ENCODE measurements around the gene KDM1A.
"Not testable (repeated sequence)": the region's sequence is repeated elsewhere in the genome, so short reads cannot be mapped to it uniquely, and the experiment has no call there.

The KDM1A gene

DNA sequence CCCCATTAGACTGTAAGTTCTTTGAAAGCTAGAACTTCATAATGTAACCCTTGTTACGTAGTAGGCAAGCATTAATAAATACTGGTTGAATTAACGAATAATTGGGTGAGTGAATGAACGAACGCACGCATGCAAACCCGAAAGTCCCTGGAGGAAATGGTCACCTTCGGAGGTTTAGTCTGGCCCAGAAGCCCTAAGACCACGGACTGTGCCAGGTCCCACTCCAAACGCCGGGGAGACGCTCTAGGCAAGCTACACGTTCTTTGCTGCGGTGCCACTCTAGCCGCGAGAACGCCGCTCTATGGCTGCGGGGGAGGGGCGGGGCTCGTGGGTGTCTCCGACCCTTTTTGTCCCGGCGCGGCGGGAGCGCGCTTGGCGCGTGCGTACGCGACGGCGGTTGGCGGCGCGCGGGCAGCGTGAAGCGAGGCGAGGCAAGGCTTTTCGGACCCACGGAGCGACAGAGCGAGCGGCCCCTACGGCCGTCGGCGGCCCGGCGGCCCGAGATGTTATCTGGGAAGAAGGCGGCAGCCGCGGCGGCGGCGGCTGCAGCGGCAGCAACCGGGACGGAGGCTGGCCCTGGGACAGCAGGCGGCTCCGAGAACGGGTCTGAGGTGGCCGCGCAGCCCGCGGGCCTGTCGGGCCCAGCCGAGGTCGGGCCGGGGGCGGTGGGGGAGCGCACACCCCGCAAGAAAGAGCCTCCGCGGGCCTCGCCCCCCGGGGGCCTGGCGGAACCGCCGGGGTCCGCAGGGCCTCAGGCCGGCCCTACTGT lies at the start of gene KDM1A:
Gene KDM1A, plus strand, starts transcription at position 375 of the 769 bp plus-strand sequence. Its CDS starts 129 bp downstream, at position 504.
- peak; percentile 96 to 99 (median 98) for DNase-seq
- intact Hi-C loops (cut with DNase I), result no loop called here

DNA sequence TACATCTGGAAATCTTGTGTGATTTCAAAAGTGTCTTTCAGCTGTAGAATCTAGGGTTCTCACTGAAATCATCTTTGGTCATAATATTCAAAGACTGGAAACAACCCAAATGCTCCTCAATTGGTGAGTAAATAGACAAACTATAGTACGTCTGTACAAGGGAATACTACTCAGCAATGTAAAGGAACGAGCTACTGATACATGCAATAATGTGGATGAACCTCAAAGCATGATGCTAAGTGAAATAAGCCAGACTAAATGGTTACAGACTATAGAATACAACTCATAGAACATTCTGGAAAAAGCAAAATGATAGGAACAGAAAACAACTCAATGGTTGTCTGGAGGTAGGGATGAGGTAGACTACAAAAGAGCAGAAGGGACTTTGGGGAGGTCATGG lies 49.2 kb upstream of the KDM1A start:
- intact Hi-C loops (cut with DNase I), result loop anchor here (10.0 kb wide), 1 partner anchor 215 kb away; no protein-coding TSS in a partner anchor
- DNase-seq, result no peak

DNA sequence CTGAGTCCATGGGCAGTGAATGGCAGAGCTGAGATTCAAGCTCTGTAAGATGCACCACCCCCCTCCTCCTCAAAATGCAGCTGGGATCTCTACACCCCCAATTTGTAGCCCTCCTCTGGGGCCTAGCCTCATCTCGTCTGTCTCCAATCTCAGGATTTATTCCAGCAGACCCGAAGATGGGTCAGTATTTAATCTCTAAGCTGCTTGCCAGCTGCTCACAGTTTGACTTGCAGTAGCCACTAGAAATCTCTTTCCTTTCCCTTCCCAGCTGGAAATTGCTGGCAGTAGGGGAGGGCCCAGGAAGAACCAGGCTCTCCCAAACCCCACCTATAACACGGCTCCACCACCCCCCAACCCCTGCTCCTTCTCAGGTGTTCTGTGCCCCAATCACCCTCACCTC lies 48.1 kb upstream of the KDM1A start:
- intact Hi-C loops (cut with DNase I), result loop anchor here (10.0 kb wide), 1 partner anchor 214 kb away; no protein-coding TSS in a partner anchor
- peak in 1 of 42 donors; percentile 6 for DNase-seq

DNA sequence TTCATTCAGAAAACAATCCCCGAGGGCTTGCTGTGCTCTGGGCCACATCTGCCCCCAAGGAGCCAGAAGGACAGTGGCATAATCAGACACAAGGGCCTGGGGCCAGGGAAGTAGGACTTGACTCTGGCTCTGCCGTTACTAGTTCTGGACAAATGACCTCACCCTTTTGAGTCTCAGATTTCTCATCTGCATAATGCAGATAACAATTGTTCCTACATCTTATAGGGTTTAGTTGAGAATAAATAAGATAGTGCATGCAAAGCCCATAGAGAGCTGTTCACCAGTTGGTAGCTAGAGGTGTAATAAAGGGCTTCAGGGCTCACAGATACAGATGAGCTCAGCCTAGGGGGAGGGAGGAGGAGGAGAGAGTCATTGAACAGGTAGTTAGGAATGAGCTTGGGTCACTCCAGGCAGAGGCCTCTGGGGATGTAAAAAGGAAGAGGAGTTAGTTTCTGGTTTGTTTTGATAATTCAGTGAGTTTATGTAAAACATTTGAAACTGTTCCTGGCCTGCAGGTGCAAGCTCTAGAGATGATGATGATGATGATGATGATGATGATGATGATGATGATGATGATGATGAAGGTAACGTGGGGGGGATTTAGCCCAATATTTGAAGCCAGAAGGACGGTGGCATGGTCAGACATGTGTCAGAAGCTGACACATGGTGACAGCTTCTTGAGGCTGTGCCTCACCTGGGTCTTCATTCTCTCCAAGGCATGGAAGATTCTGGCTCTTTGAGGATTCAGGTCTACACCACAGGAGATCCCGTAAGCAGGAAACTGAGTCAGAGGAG lies 47.5 kb upstream of the KDM1A start:
- intact Hi-C loops (cut with DNase I), result loop anchor here (10.0 kb wide), 1 partner anchor 213 kb away; no protein-coding TSS in a partner anchor
- no peak for DNase-seq

DNA sequence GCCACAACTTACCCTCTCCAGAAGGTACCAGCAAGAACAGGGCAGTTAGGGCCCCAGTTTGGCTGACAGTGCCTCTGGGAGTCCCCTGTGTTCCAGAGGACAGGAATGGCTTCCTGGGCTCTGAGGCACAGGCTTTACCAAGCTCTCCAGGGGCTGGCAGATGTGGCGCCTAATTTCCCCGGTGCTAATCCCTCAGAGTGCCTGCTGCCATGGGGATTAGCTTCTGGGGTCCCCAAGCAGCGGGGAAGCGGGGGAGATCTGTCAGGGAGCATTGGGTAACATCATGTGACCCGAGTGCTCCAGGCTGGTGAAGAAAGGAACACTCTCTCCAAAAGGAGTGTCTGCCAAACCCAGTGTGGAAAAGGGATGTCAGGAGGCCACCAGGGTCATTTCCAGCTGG lies 46.5 kb upstream of the KDM1A start, which contains the start of gene LACTBL1:
Gene LACTBL1, minus strand, starts transcription at position 107 of the 400 bp plus-strand sequence. CDS start 550 bp downstream, outside the sequence.
- intact Hi-C loops (cut with DNase I), result loop anchor here (10.0 kb wide), 1 partner anchor 212 kb away; no protein-coding TSS in a partner anchor
- DNase-seq, result no peak

DNA sequence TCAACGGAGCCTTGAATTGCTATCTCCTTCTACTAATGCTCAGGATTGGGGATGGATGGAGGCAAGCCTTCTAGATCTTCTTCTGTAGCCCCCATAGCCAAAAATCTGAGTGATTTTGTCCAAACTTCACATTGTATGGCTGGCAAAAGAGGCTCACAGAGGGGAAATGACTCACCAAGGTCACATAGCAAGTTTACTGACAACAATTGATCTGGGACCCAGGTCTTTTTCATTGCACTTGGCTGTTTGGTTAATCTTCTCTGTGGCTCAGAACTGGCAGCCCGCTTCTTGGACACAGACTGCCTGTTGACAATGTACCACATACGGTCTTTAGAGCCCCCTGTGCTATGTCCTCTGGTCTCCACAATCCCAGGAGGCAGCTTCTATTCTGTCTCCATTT lies 43.6 kb upstream of the KDM1A start:
- intact Hi-C loops (cut with DNase I), result loop anchor here (10.0 kb wide), 1 partner anchor 209 kb away; no protein-coding TSS in a partner anchor
- DNase-seq, result no peak

DNA sequence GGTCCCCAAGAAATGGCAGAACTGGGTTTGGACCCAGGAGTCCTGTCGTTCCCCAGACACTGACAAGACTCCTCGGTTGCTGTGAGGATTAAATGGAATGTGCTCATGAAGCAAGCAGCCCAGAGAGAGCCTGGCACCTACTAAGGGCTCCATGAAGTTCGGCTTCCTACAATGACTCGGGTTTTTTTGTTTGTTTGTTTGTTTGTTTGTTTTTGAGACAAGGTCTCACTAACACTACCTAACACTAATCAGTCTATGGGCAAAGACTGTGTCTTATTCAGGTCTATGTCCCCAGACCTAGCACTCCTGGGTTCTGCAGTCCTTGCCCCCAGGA lies 43.2 kb upstream of the KDM1A start:
- no peak for DNase-seq
- intact Hi-C loops (cut with DNase I), result loop anchor here (10.0 kb wide), 1 partner anchor 209 kb away; no protein-coding TSS in a partner anchor

DNA sequence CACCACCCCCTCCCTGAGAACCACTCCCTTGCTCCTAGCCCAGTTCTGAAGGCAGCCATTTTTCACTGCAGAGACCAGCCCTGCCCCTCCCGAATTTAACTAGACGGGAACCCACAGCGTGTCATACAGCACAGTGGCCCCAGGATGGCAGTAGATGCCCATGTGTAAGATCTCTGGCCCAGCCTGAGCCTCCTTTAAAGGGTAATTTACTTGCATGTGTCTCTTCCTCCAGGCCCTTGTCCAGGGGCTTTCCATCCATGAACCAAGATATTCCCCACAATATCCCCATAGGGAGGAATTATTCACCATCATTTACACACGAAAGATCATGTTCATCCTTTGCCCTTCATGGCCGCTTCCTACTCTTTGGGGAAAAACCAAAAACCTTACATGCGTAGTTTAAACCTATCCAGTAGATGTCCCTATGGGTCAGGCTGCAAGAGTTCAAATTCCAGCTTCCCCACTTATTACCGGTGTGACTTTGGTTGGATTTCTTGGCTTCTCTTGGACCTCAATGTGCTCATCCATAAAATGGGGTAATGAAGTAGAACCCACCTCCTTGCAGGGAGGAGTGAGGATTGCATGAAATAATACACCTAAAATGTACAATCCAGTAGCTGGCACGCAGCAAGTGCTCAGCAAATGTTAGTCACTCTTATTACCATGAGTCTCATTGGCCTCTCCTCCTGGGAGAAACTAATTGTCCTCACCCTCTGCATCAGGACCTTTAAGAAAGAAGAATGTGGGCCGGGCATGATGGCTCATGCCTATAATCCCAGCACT lies 42.6 kb upstream of the KDM1A start:
- intact Hi-C loops (cut with DNase I), result loop anchor here (10.0 kb wide), 1 partner anchor 208 kb away; no protein-coding TSS in a partner anchor

DNA sequence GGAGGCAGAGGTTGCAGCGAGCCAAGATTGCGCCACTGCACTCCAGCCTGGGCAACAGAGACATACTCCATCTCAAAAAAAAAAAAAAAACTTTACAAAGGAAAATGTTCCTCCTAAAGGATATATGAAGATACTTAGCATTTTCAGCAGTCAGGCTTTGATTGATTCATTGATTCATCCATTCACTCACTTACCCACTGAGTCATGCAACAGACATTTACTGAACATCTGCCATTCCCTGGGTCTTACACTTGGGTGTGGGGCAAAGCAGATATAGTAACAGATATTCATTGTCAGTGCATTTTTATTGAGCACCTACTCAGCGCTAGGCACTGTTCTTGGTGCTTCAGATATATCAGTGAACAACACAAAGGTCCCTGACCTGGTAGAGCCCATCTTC lies 41.0 kb upstream of the KDM1A start:
- DNase-seq, result no peak
- intact Hi-C loops (cut with DNase I), result loop anchor here (10.0 kb wide), 1 partner anchor 207 kb away; no protein-coding TSS in a partner anchor

More for the DNA sequence above, 42.6 kb upstream of the KDM1A start:
- DNase-seq, result peak; percentile 43 to 85 (median 70)

DNA sequence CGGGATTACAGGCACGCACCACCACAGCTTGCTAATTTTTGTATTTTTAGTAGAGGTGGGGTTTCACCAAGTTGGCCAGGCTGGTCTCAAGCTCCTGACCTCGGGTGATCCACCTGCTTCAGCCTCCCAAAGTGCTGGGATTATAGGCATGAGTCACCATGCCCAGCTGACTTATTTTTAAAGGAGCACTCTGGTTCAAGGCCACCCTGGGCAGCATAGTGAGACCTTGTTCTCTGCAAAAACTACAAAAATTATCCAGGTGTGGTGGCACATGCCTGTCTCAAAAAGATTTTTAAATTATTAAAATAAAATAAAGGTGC lies 38.8 kb upstream of the KDM1A start:
- DNase-seq; intact Hi-C loops (cut with DNase I): not testable (repeated sequence)

DNA sequence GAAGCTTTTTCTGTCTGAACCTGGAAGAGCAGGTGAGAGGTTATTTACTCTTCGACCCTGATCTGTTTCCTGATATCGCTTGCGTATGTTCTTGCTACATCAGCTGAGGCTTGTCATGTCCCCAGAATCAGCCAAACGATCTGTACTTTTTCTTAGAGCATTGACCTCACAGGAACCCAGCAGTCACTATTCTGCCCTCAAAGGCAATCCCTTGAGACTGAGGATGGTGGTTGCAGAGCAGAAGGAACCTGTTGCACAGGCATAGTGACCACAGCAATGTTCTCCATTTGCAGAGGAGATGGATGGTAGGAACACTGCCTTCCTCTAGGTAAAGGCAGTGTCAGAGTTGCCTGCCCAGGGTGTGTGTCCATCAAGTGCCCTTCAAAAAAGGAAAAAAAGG lies 35.3 kb upstream of the KDM1A start:
- DNase-seq, result no peak

DNA sequence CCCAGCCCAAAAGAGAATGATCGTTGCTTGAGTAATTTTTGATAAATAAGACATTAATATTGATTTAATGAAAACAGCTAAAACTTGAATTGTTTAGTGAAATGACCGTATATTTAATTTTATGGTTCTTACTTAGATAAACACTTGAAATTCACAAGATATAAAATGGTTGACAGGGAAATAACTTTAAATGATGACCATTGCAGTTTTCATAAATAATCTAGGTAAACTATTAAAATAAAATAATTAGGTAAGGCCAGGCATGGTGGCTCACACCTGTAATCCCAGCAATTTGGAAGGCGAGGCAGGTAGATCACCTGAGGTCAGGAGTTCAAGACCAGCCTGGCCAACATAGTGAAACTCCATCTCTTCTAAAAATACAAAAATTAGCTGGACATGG lies 26.9 kb upstream of the KDM1A start:
- DNase-seq; intact Hi-C loops (cut with DNase I): not testable (repeated sequence)

More for the DNA sequence above, 35.3 kb upstream of the KDM1A start:
- intact Hi-C loops (cut with DNase I), result no loop called here

DNA sequence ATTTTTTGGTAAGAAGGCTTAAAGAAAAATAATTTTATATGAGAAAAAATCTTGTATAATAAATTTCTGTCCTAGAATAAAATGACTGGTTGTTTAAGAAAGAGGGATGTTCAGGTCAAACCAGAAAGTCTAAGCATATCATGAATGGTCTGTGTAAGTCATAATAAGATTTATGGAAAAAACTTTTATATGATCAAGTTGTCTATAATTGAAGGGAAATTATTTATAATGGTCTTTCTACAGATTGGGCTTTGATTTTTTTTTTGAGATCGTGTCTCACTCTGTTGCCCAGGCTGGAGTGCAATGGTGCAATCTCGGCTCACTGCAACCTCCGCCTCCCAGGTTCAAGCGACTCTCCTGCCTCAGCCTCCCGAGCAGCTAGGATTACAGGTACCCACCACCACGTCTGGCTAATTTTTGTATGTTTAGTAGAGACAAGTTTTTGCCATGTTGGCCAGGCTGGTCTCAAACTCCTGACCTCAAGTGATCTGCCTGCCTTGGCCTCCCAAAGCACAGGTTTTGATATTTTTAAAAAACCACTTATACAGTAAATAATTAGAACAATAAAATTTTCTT lies 26.0 kb upstream of the KDM1A start:
- DNase-seq; intact Hi-C loops (cut with DNase I): not testable (repeated sequence)

DNA sequence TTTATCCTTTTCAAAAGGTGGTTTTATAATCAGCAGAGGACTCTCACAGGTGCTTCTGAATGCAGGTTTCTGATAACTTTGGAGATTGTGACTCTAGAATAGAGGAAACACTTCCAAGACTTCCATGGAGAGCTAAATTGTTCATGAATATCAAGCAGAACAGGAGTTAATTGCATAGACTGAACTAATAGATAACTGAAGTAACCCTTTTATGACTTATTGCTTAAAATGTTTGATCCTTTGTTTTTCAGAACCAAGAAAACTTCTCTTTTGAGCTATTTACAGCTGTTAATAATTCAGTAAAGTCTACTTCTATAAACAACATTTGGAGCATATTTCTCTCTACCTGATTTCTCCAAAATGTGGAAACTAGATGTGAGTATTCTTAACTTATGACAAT lies 23.5 kb upstream of the KDM1A start:
- intact Hi-C loops (cut with DNase I), result no loop called here
- DNase-seq, result no peak

DNA sequence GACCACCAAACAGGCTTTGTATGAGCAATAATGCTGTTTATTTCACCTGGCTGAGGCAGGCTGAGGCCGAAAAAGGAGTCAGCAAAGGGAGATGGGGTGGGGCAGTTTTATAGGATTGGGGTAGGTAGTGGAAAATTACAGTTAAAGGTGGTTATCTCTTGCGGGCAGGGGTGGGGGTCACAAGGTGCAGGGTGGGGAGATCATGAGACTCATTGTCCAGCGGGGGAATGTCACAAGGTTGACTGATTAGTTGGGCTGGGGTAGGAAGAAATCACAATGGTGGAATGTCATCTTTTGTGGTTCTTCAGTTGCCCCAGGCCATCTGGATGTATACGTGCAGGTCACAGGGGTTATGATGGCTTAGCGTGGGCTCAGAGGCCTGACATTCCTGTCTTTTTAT lies 21.7 kb upstream of the KDM1A start:
- DNase-seq; intact Hi-C loops (cut with DNase I): not testable (repeated sequence)

DNA sequence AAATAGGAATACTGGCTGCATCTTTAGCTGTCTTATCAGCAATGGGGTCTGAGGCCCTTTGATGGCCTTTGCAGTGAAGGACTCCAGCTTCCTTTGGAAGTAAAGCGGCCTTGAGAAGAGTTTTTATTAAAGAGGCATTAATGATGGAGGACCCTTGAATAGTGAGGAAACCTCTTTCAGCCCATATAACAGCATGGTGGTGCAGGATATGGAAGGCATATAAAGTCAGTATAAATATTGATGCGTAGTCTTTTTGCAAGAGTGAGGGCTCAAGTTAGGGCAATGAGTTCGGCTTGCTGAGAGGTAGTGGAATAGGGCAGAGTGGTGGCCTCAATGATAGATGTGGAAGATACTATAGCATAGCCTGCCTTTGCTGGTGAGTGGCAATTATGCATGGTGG lies 19.1 kb upstream of the KDM1A start:
- intact Hi-C loops (cut with DNase I); DNase-seq: not testable (repeated sequence)

DNA sequence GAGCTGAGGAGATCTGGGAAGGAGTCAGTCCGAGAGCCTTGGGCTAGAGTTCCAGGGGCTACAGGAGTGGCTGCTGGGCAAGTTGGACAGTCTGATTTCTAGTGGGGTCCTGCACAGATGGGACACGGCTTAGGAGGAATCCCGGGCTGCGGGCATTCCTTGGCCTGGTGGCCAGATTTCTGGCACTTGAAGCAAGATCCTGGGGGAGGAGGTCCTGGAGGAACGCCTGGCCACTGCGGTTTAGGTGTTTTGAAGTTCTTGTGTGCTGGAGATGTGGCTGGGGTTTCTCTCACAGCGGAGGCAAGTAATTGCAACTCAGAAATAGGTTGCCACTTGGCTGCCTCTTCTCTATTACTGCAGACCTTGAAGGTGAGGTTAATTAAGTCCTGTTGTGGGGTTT lies 17.1 kb upstream of the KDM1A start:
- intact Hi-C loops (cut with DNase I); DNase-seq: not testable (repeated sequence)

DNA sequence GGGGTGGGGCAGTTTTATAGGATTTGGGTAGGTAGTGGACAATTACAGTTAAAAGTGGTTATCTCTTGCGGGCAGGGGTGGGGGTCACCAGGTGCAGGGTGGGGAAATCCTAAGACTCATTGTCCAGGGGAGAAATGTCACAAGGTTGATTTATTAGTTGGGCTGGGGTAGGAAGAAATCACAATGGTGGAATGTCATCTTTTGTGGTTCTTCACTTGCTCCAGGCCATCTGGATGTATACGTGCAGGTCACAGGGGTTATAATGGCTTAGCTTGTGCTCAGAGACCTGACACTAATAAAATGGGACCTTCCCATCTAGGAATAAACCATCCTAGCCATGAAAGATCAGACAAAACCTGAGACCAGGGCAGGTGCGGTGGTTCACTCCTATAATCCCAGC lies 15.2 kb upstream of the KDM1A start:
- intact Hi-C loops (cut with DNase I), result no loop called here
- no peak for DNase-seq

DNA sequence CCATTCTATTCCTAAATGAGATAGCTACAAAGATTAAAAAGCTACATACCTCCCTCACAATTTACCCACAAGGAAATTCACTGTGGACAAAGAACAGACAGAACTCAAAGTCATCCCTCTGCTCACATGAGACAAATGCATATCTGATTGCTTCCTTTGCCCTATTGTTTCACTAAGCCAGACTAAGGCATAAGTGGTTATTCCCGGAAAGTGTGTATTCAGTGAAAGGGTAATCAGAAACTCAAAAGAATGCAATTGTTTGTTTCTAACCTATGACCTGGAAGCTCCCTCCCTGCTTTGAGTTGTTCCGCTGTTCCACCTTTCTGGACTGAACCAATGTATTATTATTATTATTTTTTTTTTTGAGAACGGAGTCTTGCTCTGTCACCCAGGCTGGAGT lies 14.5 kb upstream of the KDM1A start:
- intact Hi-C loops (cut with DNase I); DNase-seq: not testable (repeated sequence)

Measured in head of caudate nucleus (tissue), 42 donors.